GM18861 (cell line): Measurements from ENCODE around the gene ALDH3B1.

Experiments used
- ATAC-seq: cut with Tn5 transposase; IDR thresholded peaks from one replicate; pipeline ENCODE4 v1.9.1; 2021; ENCODE audit not compliant: unreplicated experiment

Gene ALDH3B1

DNA sequence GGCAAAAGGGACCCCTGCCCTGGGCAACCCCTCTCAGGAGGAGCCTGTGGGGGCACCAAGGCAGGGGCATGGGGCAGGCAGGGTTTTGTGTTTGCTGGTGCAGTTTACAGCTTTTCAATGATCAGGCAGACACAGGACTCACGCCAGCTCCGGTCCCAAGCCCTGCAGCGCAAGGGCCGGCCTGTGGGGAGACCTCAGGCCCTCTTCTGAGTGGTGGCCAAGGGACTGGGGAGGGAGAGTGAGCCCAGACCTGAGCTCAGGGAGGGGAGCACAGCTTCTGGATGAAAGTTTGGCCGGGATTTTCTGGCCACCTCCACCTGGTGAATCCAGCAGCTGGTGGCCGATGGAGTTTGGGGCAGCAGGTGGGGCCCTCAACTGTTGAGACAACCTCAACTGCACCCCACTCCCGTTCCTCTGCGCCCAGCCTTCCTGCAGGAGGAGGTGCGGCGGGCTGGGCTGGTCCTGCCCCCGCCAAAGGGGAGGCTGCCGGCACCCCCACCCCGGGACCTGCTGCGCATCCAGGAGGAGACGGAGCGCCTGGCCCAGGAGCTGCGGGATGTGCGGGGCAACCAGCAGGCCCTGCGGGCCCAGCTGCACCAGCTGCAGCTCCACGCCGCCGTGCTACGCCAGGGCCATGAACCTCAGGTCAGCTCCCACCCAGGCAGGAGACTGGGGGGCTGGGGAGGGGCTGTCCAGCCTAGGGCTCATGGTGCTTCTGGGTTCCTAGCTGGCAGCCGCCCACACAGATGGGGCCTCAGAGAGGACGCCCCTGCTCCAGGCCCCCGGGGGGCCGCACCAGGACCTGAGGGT lies 32.3 kb downstream of the ALDH3B1 start:
- no peak for ATAC-seq

DNA sequence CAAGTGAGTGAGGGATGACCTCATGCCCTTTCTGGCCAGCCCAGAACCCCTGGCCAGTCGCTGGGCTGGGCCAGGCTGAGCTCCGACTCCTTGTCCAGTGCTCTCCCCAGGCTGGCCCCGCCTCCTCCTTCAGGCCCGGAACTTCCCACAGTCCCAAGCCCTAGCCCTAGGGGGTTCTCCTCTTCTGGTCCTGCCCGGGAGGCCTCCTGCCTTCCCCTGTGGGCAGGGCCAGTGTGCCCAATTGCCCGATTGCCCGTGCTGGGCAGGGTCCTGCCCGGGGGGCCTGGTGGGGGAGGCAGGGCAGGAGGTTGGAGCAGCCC lies 32.9 kb downstream of the ALDH3B1 start:
- ATAC-seq, result no peak

DNA sequence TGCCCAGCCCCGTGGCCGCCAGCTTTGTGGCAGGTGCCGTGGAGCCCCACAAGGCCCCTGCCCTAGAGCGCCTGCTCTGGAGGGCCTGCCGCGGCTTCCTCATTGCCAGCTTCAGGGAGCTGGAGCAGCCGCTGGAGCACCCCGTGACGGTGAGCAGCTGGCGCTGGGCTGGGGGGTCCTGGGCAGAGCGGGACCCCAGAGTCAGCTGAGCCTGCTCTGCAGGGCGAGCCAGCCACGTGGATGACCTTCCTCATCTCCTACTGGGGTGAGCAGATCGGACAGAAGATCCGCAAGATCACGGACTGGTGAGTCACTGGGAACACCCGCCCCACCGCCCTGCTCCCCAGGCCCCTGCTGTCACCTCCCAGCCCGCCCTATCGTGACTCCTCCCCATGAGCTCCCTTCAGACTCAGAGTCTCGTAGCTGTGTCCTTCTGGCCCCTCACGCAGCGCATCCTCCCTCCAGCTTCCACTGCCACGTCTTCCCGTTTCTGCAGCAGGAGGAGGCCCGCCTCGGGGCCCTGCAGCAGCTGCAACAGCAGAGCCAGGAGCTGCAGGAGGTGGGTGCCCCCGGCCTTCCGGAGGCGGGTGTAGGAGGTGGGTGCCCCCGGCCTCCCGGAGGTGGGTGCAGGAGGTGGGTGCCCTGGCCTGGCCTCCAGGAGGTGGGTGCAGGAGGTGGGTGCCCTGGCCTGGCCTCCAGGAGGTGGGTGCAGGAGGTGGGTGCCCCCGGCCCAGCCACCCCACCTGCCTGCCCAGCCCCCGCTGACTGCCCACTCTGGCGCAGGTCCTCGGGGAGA lies 33.4 kb downstream of the ALDH3B1 start:
- ATAC-seq, result no peak

DNA sequence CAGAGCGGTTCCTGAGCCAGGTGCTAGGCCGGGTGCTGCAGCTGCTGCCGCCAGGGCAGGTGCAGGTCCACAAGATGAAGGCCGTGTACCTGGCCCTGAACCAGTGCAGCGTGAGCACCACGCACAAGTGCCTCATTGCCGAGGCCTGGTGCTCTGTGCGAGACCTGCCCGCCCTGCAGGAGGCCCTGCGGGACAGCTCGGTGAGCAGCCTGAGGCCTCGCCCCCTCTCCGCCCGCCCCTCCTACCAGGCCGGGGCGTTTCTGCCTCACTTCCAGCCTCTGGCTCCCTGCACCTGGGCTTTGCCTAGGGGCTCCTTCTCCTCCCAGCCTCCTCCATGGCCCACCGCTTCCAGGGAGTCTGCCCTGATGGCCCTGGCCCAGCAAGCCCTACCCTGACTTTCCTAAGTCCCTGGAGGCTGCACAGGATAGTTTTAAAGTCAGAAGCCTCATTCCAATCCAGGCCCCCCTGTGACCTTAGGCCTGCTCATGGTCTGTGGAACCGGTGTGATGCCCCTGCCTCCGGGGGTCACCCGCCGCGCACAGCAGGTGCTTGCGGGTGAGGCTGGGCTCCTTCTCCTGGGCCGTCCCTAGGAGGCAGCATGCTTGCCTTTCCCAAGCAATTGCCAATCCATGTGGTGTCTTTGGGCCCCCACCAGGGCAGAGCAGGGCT lies 34.2 kb downstream of the ALDH3B1 start:
- ATAC-seq, result no peak

DNA sequence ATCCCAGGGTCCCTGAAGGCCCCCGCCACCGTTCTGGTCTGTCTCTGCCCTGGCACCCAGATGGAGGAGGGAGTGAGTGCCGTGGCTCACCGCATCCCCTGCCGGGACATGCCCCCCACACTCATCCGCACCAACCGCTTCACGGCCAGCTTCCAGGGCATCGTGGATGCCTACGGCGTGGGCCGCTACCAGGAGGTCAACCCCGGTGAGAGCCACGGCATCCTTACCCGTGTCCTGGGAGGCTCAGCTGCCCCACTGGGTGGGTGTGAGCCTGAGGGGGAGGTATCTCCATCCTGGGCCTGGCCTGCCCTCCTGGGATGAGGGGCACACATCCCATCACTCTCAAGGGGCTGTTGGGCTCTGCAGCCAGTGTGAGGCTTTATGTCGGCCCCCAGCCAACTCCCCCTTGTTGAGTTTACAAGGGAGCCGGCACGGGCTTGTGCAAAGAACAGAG lies 34.8 kb downstream of the ALDH3B1 start:
- no peak for ATAC-seq

DNA sequence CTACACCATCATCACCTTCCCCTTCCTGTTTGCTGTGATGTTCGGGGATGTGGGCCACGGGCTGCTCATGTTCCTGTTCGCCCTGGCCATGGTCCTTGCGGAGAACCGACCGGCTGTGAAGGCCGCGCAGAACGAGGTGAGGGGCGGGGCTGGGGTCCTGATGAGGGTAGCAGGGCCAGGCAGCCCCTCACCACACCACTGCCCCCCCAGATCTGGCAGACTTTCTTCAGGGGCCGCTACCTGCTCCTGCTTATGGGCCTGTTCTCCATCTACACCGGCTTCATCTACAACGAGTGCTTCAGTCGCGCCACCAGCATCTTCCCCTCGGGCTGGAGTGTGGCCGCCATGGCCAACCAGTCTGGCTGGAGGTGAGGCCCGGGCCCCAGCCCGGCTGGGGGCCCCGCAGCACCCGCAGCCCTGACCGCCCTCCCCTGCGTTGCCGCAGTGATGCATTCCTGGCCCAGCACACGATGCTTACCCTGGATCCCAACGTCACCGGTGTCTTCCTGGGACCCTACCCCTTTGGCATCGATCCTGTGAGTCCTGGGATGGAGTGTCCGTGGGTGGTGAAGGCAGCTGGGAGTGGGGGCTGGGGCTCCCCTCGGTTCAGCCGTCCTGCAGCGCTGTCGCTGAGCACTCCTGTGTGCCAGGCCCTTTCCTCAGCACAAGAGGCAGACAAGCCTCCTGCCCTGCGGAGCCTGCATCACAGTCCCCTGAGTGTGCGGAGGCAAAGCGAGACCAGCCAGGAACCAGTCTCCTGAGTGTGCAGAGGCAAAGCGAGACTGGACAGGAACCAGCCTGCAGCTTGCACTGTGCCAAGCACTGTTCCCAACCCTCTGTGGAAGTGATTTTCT lies 37.5 kb downstream of the ALDH3B1 start:
- ATAC-seq, result no peak

DNA sequence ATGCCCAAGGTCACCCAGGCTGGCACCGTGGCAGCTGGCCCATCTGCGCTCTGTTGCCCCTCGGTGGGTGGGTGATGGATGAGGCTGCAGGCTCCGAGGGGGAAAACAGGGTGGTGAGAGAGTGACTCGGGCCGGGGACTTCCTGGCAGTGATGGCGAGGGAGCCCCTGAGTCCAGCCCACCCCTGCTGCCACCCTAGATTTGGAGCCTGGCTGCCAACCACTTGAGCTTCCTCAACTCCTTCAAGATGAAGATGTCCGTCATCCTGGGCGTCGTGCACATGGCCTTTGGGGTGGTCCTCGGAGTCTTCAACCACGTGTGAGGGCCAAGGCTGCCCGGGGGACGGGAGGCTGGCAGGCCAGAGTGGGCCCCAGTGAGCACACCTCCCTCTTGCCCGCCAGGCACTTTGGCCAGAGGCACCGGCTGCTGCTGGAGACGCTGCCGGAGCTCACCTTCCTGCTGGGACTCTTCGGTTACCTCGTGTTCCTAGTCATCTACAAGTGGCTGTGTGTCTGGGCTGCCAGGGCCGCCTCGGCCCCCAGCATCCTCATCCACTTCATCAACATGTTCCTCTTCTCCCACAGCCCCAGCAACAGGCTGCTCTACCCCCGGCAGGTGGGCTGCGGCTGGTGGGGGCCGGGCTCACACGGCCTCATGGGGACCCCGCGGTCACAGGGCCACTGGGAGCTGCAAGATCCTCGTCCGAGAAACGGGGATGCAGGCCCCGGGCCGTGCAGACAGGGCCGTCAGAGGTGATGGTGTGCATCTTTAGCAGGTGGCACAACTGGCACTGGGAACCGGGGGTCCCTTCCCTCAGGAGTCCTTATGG lies 38.8 kb downstream of the ALDH3B1 start:
- ATAC-seq, result no peak

DNA sequence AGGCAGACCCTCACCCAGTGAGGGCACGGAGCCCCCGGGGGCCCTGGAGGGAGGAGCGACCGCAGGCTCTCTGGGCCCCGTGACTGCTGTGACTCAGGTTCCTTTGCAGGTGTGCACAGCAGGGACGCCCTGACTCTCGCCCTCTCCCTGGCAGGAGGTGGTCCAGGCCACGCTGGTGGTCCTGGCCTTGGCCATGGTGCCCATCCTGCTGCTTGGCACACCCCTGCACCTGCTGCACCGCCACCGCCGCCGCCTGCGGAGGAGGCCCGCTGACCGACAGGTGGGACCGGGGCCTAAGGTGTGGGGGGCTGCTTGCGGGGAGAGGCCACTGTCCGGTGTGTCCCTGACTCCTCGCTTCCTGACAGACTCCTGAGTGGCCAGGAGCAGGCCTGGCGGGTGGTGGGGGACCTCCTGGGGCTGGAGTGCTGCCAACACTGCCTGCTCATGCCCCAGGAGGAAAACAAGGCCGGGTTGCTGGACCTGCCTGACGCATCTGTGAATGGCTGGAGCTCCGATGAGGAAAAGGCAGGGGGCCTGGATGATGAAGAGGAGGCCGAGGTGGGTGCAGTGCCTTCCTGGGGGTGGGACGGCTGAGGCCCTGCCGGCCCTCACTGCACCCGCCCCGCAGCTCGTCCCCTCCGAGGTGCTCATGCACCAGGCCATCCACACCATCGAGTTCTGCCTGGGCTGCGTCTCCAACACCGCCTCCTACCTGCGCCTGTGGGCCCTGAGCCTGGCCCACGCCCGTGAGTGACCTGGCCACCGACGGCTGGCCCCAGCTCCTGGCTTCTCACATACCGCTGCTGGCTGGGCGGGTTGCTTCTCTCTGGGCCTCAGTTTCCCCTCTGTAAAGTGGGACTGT lies 39.6 kb downstream of the ALDH3B1 start:
- no peak for ATAC-seq

DNA sequence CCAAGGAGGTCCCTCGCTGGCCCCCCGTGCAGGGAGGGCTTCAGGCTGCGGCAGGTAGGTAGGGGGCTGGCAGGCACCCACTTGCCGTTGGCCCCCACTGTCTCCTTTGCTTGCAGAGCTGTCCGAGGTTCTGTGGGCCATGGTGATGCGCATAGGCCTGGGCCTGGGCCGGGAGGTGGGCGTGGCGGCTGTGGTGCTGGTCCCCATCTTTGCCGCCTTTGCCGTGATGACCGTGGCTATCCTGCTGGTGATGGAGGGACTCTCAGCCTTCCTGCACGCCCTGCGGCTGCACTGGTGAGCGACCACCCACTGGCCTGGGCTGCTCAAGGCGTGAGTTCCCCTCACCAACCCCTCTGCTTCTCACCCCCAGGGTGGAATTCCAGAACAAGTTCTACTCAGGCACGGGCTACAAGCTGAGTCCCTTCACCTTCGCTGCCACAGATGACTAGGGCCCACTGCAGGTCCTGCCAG lies 40.3 kb downstream of the ALDH3B1 start:
- no peak for ATAC-seq

DNA sequence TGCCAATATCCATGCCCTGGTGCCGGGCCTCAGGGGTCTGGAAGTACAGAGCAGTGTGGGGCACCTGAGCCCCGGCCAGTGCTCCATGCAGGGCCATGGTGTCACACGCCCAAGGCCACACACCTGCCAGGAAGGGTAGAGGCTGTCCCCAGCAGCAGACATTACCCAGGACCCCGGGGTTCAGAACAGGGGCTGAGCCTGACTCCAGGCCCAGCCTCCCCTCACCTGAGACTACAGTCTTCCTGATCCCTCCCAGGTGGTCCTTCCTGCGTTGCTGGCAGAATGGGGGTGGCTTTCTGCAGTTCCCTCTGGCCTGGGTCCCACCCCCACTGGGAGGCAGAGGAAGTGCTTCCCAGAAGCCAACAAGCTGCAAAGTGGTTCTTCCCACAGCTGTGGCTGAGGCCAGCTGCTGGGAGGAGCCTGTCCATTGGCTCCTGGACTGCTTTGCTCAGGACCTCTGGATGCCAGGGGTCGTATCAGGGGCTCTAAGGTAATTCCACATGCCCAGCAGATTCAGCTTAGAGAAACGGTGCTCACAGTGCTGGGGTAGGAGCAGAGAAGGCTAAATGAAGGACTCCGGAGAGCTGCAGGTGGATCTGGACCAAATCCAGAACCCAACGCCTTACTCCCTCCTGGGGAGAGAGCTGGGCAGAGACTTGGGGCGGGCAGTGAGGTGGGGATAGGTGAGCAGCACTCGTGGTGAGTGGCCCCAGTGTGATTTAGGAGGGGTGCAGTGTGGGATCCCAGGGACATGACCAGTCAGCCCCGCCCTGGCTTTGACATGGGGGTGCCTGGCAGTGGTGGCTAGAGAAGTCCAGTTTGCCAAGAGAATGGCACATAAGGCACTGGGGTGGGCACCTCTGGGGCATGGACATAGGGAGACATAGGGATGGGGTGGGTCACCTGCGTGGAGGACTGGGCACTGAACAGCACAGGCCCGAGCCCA lies 41.3 kb downstream of the ALDH3B1 start:
- ATAC-seq, result no peak

DNA sequence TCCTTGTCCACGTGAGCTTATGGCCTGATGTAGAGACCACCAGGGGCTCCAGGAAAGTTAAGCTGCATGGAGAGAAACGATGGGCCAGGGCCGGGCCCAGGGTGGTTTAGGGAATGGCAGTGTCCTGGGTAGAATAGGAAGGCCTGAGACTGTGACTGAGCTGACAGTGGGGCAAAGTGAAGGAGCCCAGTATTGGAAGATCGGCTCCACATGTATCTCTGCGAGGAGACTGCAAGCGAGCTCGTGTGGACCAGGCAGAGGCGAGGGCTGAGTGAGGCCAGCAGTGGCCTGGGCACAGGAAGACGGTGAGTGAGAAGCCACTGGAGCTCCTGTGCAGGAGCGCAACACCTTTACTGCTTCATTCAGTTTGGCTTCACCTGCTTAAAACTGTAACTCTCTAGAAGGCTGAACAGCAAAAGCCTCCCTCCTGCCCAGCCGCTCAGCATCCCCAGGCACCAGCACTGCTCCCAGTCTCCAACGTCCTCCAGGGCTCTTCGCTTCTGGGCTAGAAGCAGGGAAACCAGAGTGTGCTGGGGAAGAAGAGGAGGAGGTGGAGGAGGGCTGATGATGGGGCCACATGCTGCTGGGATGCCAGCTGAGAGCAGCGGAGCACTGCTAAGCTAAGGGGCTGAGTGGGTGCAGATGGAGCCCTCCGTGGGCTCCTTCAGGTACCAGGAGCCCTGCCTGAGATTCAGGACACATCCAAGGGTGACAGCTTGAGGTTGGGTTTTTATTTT lies 42.2 kb downstream of the ALDH3B1 start:
- no peak for ATAC-seq

DNA sequence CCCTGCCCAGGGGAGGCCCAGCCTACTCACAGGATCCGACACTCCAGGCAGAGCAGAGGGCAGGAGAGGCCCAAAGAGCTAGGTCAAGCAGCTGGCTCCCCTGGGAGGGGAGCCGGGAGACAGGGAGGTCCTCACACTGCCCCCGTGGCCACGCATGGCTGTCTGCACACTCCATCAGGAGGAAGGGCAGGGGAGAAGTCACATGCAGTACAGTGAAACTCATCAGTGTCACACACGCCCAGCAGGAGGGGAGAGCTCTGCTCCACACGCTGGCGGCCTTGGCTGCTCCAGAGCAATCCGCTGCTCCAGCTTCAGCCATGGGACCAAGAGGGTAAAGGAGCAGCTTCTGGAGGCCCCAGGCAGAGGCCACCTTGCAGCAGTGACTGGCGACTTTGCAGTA lies 43.0 kb downstream of the ALDH3B1 start:
- ATAC-seq, result no peak

DNA sequence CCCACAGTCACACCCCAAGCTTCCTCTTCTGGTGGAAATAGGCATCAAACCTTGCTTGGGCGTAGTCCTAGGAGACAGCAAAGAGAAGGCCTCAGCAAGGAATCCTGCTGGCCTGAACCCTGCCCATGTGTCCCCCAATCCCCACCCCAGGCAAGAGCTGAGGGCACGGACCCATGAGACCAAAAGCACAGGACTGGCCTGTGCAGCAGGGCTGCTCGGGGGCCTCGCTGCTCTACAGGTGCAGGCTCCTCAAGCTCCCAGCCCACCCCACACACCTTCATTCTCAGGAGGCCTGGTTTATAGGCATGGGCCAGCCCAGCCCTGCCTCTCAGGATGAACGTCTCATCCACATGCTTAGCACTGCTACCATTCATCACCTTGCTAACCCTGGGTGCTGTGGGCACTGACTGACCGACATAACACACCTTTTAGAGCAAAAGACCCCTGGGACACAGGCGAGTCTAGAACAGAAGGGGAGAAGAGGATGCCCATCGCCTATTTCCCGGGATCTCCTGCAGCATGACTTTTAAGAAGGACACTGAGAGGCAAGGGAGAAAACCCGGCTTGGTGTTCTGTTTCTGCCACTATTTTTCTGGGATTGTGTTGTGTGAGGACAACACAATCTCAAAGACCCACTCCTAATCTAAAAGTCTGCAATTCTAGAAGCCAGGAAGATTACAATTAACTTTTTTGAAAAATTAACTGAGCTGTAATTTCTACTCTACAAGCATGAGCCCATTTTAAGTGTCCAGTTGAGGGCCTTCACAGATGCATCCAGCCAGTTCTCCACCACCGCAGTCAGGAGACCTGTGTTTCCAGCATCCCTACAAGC lies 44.1 kb downstream of the ALDH3B1 start:
- ATAC-seq, result no peak

DNA sequence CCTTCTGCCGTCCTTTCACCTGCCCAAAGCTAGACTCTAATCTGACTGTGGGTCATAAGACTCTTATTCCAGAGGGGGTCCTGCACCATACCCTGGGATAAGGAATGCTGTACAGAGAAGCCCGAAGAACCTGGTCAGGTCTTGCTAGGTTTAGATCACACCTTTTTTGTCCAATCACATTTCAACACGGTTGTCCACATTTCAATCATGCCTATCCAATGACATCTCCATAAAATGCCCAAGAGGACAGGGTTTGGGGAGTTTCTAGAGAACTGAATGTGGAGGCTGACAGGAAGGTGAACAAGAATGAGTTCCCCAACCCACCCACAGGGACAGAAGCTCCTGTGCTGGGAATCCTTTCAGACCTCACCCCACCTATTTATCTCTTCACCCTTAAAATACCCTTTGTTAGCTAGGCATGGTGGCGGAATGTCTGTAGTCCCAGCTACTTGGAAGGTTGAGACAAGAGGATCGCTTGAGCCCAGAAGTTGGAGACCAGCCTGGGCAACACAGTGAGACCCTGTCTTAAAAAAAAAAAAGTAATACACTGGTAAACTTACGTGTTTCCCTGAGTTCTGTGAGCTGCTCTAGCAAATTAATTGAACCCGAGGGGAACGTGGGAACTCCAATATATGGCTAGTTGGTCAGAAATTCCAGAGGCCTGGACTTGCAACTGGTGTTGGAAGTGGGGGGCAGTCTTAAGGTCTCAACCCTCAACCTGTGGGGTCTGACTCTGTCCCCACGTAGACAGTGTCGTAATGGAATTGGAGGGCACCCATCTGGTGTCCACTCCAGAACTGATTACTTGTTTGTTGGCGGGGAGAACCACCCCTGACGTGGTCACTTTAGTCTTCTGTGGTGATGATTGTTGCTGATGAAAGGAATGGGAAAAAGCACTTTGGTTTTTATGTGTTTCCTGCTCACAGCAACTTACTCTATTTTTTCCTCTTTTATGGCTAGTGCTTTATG lies 46.5 kb downstream of the ALDH3B1 start:
- ATAC-seq, result no peak

DNA sequence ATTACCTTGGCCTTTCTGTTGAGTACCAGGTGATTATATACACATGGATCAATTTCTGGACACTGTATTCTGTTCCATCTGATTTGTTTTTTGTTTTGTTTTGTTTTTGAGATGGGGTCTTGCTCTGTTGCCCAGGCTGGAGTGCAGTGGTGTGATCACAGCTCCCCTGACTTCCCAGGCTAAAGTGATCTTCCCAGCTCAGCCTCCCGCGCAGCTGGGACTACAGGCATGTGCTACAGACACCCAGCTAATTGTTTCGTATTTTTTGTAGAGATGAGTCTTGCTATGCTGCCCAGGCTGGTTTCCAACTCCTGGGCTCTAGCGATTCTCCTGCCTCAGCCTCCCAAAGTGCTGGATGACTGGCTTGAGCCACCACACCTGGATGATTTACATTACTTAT lies 47.7 kb downstream of the ALDH3B1 start:
- ATAC-seq, result no peak
